Endothelial cell (in vitro differentiated cells): ENCODE measurements around the gene TMEFF2. TPM values are rescaled to one million over a fixed set of nuclear protein-coding genes. Genes with fewer than 3 reads are reported as not detected.

ENCODE experiments used
- DNase-seq: peaks from one replicate; pipeline ENCODE4 v3.0.0; 2021; ENCODE audit warnings: low spot score
- H3K27ac Mint-ChIP-seq: one replicate; pipeline ENCODE4 v1.8.0; 2021; ENCODE audit warnings: mixed read lengths, inconsistent platforms; ENCODE audit not compliant: unreplicated experiment
- H3K27me3 Mint-ChIP-seq: one replicate; pipeline ENCODE4 v1.8.0; 2021; ENCODE audit warnings: mild to moderate bottlenecking, moderate library complexity, mixed read lengths, inconsistent platforms; ENCODE audit not compliant: unreplicated experiment
- H3K36me3 Mint-ChIP-seq: one replicate; pipeline ENCODE4 v1.8.0; 2021; ENCODE audit warnings: mild to moderate bottlenecking, low read depth, mixed read lengths, inconsistent platforms; ENCODE audit not compliant: unreplicated experiment
- H3K4me1 Mint-ChIP-seq: one replicate; pipeline ENCODE4 v1.8.0; 2021; ENCODE audit warnings: mild to moderate bottlenecking, mixed read lengths, inconsistent platforms; ENCODE audit not compliant: unreplicated experiment
- H3K4me3 Mint-ChIP-seq: one replicate; pipeline ENCODE4 v1.8.0; 2021; ENCODE audit warnings: mild to moderate bottlenecking, mixed read lengths, inconsistent platforms; ENCODE audit not compliant: unreplicated experiment
- H3K9me3 Mint-ChIP-seq: one replicate; pipeline ENCODE4 v1.8.0; 2021; ENCODE audit warnings: mixed read lengths, inconsistent platforms; ENCODE audit not compliant: unreplicated experiment
- total RNA-seq: library from RNA; stranded (reverse); fragmentation: NEBNext Ultra II Directional; extraction: Animal tissue kit (Norgen Biotek cat#: 25700); gene quantifications from one replicate; pipeline ENCODE4 v1.2.1, GENCODE V29; 2021; ENCODE audit not compliant: unreplicated experiment
- TF ChIP-seq, protein P1 (sequence below): fragments of 200-600 bp; sonication (generic); IDR thresholded peaks from one replicate; pipeline ENCODE4 v1.5.0; 2021; ENCODE audit warnings: antibody characterized with exemption; ENCODE audit not compliant: unreplicated experiment

Gene TMEFF2
- total RNA-seq, 1 donor from 2014 or later: 0.10 TPM

- Mint-ChIP-seq H3K36me3 (no peaks in the 10 kb centered on the region), H3K4me3 (no peak overlapping the region), H3K9me3 (no peaks in the 10 kb centered on the region), H3K27ac (no peak overlapping the region), H3K27me3 (no peaks in the 10 kb centered on the region), H3K4me1 (no peaks in the 10 kb centered on the region)
- no peak for DNase-seq
- TF ChIP-seq, protein P1, sequence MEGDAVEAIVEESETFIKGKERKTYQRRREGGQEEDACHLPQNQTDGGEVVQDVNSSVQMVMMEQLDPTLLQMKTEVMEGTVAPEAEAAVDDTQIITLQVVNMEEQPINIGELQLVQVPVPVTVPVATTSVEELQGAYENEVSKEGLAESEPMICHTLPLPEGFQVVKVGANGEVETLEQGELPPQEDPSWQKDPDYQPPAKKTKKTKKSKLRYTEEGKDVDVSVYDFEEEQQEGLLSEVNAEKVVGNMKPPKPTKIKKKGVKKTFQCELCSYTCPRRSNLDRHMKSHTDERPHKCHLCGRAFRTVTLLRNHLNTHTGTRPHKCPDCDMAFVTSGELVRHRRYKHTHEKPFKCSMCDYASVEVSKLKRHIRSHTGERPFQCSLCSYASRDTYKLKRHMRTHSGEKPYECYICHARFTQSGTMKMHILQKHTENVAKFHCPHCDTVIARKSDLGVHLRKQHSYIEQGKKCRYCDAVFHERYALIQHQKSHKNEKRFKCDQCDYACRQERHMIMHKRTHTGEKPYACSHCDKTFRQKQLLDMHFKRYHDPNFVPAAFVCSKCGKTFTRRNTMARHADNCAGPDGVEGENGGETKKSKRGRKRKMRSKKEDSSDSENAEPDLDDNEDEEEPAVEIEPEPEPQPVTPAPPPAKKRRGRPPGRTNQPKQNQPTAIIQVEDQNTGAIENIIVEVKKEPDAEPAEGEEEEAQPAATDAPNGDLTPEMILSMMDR: no peak
Measured at GRCh38 chr2:192206399-192206798, 11.7 kb upstream of the TMEFF2 start.

DNA sequence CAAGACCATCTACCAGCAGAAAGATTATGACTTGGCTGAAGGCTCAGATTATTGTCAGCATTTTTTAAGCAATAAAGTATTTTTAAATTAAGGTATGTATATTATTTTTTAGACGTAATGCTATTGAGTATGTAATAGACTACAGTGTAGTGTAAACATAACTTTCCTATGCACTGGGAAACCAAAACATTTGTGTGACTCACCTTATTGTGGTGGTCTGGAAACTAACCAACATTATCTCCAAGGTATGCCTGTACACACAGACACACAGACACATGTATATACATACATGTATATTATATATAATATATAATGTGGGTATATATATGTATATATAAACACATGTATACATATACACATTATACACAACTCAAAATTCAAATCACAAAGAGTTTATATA is 9.1 kb upstream of the TMEFF2 start:
- Mint-ChIP-seq H3K9me3 (no peaks in the 10 kb centered on the region), H3K36me3 (no peaks in the 10 kb centered on the region), H3K27ac (no peak overlapping the region), H3K4me1 (no peaks in the 10 kb centered on the region), H3K4me3 (no peak overlapping the region), H3K27me3 (peaks cover 2% of the 10 kb centered on the region)
- no peak for DNase-seq
- TF ChIP-seq, protein P1: no peak

DNA sequence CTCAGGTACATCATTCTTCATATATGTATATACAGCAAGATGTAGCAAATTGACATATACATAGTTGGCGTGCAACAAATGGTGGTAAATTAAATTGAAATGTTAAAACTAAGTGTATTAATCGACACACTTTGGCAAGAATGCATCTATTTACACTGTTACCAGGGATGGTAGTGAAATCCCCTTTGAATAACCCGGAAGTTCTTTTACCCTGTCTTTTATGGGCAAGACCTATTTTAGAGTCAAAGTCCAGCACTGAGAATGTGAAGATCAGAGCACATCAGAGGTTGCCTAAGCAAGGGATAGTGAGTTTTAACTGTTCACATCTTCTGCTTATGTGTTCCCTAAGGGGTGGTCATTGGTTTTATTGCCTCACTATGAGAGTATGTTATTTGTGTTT is 7.6 kb upstream of the TMEFF2 start:
- H3K27me3 Mint-ChIP-seq: peaks cover 2% of the 10 kb centered on the region

GRCh38 chr2:192201116-192201515 is 6.4 kb upstream of the TMEFF2 start:
- TF ChIP-seq, protein P1: no peak
- no peaks in the 10 kb centered on the region for H3K36me3 Mint-ChIP-seq
- peaks cover 7% of the 10 kb centered on the region for H3K4me1 Mint-ChIP-seq
- no peak overlapping the region for H3K4me3 Mint-ChIP-seq
- no peak overlapping the region for H3K27ac Mint-ChIP-seq
- DNase-seq: no peak
- no peaks in the 10 kb centered on the region for H3K9me3 Mint-ChIP-seq
- peaks cover 9% of the 10 kb centered on the region for H3K27me3 Mint-ChIP-seq

More for the DNA sequence above, 7.6 kb upstream of the TMEFF2 start:
- TF ChIP-seq, protein P1: no peak
- no peak overlapping the region for H3K4me3 Mint-ChIP-seq
- no peak for DNase-seq
- no peak overlapping the region for H3K27ac Mint-ChIP-seq
- no peaks in the 10 kb centered on the region for H3K9me3 Mint-ChIP-seq
- H3K4me1 Mint-ChIP-seq: no peaks in the 10 kb centered on the region
- H3K36me3 Mint-ChIP-seq: no peaks in the 10 kb centered on the region

- Mint-ChIP-seq H3K4me1 (peaks cover 16% of the 10 kb centered on the region), H3K27ac (no peak overlapping the region), H3K4me3 (no peak overlapping the region), H3K9me3 (no peaks in the 10 kb centered on the region), H3K27me3 (peaks cover 27% of the 10 kb centered on the region), H3K36me3 (no peaks in the 10 kb centered on the region)
- TF ChIP-seq, protein P1: no peak
- no peak for DNase-seq
Measured at GRCh38 chr2:192197357-192197756, 2.6 kb upstream of the TMEFF2 start.
